ENCODE results near the gene CALM3.

CALM3 gene

DNA sequence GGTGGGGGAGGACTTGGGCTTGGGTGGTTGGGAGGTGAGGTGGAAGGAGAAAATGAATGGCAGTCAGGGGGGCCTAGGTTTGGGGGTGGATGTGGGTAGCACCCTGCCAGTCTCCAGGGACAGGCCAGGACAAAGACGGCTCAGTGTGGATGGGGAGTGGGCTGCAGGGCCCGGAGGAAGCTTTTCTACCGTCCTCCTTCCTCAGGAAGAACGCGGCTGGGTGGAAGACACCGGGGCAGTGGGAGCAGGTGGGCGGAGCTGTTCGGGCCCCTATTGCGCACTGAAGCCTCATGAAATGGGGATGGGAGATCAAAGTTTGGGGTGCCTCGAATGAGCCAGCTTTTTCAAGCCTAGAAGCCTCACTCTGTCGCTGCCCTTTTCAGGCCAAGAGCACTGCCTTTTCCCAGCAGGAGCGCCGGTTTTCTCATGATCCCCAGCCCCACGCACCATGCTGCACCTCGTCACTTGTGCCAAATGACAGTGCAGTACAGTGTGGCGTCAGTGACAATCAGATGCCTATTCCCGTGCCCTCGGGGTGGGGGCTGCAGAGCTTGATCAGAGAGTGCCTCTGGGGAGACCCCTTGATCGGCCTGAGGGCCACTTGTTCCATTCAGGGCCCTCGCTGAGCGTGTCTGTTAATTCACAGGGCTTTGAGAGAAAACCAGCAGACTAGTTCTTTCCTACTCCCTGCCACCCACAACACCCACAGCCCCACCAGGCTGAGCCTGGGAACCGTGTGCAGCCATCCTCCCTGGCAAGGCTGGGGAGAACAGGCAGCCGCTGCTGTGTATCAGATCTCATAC lies 1.5 kb downstream of the CALM3 start:
- TF ChIP-seq, protein P1, sequence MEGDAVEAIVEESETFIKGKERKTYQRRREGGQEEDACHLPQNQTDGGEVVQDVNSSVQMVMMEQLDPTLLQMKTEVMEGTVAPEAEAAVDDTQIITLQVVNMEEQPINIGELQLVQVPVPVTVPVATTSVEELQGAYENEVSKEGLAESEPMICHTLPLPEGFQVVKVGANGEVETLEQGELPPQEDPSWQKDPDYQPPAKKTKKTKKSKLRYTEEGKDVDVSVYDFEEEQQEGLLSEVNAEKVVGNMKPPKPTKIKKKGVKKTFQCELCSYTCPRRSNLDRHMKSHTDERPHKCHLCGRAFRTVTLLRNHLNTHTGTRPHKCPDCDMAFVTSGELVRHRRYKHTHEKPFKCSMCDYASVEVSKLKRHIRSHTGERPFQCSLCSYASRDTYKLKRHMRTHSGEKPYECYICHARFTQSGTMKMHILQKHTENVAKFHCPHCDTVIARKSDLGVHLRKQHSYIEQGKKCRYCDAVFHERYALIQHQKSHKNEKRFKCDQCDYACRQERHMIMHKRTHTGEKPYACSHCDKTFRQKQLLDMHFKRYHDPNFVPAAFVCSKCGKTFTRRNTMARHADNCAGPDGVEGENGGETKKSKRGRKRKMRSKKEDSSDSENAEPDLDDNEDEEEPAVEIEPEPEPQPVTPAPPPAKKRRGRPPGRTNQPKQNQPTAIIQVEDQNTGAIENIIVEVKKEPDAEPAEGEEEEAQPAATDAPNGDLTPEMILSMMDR (IDR thresholded peaks at IDR 0.05): no peak
- Histone ChIP-seq H3K27ac (peak overlapping the region; percentile 43), H3K36me3 (peaks cover 28% of the 10 kb centered on the region), H3K27me3 (peaks cover 3% of the 10 kb centered on the region), H3K9me3 (no peaks in the 10 kb centered on the region), H3K4me3 (ENCODE audit: low read depth in 1 of 2, low read length in 1 of 2) (peak overlapping the region; percentile 98 to 100), H3K4me1 (ENCODE audit: control insufficient read depth in 1 of 2, insufficient read depth in 1 of 2, low read depth in 1 of 2, low read length in 1 of 2) (peaks cover 29 to 30% of the 10 kb centered on the region in 2 experiments)

DNA sequence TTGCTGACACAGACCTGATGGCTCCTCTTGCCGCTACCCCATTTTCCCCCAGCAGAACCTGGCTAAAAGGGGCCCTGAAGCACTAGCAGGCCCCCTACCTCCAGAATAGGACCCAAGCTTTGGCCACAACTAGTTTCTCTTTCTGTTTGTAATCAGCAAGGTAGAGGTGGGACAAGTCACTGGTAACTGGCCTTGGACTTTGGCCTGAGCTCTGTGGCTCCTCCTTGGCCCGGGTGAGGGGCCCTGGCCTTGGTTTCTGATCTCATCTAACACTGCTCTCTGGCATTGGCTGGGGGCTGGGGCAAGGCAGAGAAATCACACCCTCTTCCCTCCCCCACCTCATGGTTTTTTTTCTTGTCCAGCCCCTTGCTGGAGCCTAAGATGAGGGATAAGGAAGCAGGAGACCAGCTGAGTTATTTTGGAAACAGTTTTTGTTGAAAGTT lies 2.1 kb downstream of the CALM3 start:
- H3K27me3 ChIP-seq: peaks cover 3% of the 10 kb centered on the region
- peak overlapping the region; percentile 43 for H3K27ac ChIP-seq
- peaks cover 35% of the 10 kb centered on the region for H3K36me3 ChIP-seq
- peak overlapping the region in 1 of 2 experiments; percentile 100 for H3K4me3 ChIP-seq (ENCODE audit: low read depth in 1 of 2, low read length in 1 of 2)
- no peaks in the 10 kb centered on the region for H3K9me3 ChIP-seq
- TF ChIP-seq, protein P1 (IDR thresholded peaks at IDR 0.05): no peak
- peaks cover 29 to 30% of the 10 kb centered on the region in 2 experiments for H3K4me1 ChIP-seq (ENCODE audit: control insufficient read depth in 1 of 2, insufficient read depth in 1 of 2, low read depth in 1 of 2, low read length in 1 of 2)

DNA sequence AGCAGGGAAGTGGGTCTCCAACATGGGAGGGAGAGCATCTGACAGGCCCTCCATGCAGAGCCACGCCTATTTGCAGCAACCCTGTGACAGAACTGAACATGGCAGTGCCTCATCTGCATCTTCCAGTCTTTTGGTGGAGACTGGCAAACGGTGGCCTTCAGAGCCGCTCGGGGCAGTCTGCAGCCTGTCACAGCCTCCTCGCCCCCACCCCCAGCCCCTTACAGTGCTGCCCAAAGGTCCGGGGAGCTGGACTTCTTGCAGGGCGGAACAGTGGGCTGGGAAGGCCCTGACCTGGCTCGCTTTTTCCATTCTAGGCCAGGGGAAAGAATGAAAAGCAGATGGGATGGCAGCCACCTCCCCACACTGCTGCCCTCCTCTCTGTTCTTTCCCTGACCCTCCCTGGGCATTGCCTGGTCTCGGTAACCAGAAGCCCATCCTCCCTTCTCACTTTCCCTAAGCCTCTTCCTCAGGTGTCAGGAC lies 2.7 kb downstream of the CALM3 start:
- Histone ChIP-seq H3K9me3 (no peaks in the 10 kb centered on the region), H3K27ac (peak overlapping the region; percentile 43), H3K4me1 (ENCODE audit: control insufficient read depth in 1 of 2, insufficient read depth in 1 of 2, low read depth in 1 of 2, low read length in 1 of 2) (peaks cover 29 to 30% of the 10 kb centered on the region in 2 experiments), H3K27me3 (peaks cover 3% of the 10 kb centered on the region), H3K36me3 (peaks cover 40% of the 10 kb centered on the region), H3K4me3 (ENCODE audit: low read depth in 1 of 2, low read length in 1 of 2) (no peak overlapping the region)
- TF ChIP-seq, protein P1 (IDR thresholded peaks at IDR 0.05): no peak

DNA sequence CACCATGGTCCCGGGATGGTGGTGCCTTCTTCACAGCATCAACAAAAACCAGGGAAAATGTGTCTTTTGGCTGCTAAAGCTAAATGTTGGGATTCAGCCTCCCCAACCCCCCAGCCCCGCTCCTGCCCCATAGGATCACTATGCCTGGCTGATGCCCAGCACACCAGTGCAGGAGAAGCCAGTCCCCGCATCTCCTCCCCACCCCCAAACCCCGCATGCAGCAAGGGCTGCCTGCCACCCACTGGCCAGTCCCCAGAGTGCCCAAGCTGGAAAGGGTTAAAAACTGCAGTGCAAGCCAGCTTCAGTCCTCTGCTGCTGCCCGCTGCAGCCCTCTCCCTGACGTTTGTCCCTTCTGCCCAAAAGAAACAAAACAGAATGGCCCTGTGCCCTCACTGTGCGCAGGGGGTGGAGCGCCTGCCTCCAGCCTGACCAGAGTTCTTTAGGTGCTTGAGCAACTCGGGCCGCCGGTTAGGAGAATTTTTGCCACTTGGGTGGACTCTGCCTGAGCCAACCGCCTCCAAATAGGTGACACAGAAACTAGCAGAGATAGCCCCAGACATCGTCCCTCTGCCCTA lies 3.7 kb downstream of the CALM3 start:
- Histone ChIP-seq H3K9me3 (no peaks in the 10 kb centered on the region), H3K27me3 (no peaks in the 10 kb centered on the region), H3K36me3 (peaks cover 51% of the 10 kb centered on the region), H3K4me3 (ENCODE audit: low read depth in 1 of 2, low read length in 1 of 2) (no peak overlapping the region), H3K27ac (no peak overlapping the region), H3K4me1 (ENCODE audit: control insufficient read depth in 1 of 2, insufficient read depth in 1 of 2, low read depth in 1 of 2, low read length in 1 of 2) (peaks cover 27 to 30% of the 10 kb centered on the region in 2 experiments)
- TF ChIP-seq, protein P1 (IDR thresholded peaks at IDR 0.05): no peak

DNA sequence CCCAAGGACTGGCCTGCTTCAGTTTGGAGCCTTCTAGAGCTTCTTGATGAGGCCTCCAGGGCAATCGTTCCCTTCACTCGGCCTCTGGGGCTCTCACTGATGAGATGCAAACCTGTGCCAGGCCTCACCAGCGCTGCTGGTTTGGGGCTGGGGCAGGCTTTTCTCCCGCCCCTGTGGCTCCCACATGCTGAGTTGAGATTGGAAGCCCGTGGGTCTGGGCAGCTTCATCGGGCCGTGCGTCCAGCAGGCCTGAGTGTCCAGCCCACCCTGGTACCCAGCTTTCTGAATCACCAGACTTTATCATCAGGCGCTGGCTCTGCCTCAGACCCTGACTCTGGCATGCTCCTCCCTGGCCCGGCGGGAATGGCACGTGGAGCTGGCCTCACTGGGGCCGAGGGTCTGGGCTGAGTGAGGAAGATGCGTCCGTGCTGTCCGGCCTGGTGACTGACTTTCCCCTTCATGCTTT lies 4.3 kb downstream of the CALM3 start:
- Histone ChIP-seq H3K4me1 (ENCODE audit: control insufficient read depth in 1 of 2, insufficient read depth in 1 of 2, low read depth in 1 of 2, low read length in 1 of 2) (peaks cover 22 to 25% of the 10 kb centered on the region in 2 experiments), H3K27ac (no peak overlapping the region), H3K9me3 (no peaks in the 10 kb centered on the region), H3K36me3 (peaks cover 56% of the 10 kb centered on the region), H3K27me3 (no peaks in the 10 kb centered on the region), H3K4me3 (ENCODE audit: low read depth in 1 of 2, low read length in 1 of 2) (no peak overlapping the region)
- TF ChIP-seq, protein P1 (IDR thresholded peaks at IDR 0.05): no peak

Measured in neutrophil (primary cell).